ENCODE results near the gene RCOR1. TPM values are rescaled to one million over a fixed set of nuclear protein-coding genes. Genes with fewer than 3 reads are reported as not detected.

RCOR1 gene
- total and polyA plus RNA-seq, 7 experiments from 2014 or later = 0.63 to 34.4 (median 19.6) TPM

GRCh38 chr14:102748806-102749205 is 156.4 kb downstream of the RCOR1 start:
- H3K27ac ChIP-seq (ENCODE audit: low read depth, low read length) = no peak overlapping the region
- H3K4me1 ChIP-seq (ENCODE audit: control insufficient read depth in 2 of 2, insufficient read depth in 2 of 2, low read length in 2 of 2) = no peaks in the 10 kb centered on the region
- Mint-ChIP-seq H3K27me3 (no peaks in the 10 kb centered on the region), H3K27ac (no peak overlapping the region), H3K36me3 (peaks cover 0 to 5% (median 0%) of the 10 kb centered on the region in 5 donors), H3K9me3 (no peaks in the 10 kb centered on the region), H3K4me3 (no peak overlapping the region), H3K4me1 (no peaks in the 10 kb centered on the region)
- no peak overlapping the region for H3K4me3 ChIP-seq (ENCODE audit: low read length)
- POLR2A ChIA-PET = no interaction called here
- H3K27me3 ChIP-seq (ENCODE audit: control insufficient read depth in 2 of 2, insufficient read depth in 2 of 2, low read length in 2 of 2) = no peaks in the 10 kb centered on the region
- no peak for DNase-seq
- CTCF ChIA-PET = no interaction called here
- intact Hi-C loops (cut with micrococcal nuclease) = no loop called here
- no peaks in the 10 kb centered on the region for H3K36me3 ChIP-seq (ENCODE audit: control insufficient read depth in 2 of 3, insufficient read depth in 3 of 3, low read length in 3 of 3)
- no peak for ATAC-seq
- no peaks in the 10 kb centered on the region for H3K9me3 ChIP-seq (ENCODE audit: control insufficient read depth in 2 of 3, low read length in 3 of 3)

DNA sequence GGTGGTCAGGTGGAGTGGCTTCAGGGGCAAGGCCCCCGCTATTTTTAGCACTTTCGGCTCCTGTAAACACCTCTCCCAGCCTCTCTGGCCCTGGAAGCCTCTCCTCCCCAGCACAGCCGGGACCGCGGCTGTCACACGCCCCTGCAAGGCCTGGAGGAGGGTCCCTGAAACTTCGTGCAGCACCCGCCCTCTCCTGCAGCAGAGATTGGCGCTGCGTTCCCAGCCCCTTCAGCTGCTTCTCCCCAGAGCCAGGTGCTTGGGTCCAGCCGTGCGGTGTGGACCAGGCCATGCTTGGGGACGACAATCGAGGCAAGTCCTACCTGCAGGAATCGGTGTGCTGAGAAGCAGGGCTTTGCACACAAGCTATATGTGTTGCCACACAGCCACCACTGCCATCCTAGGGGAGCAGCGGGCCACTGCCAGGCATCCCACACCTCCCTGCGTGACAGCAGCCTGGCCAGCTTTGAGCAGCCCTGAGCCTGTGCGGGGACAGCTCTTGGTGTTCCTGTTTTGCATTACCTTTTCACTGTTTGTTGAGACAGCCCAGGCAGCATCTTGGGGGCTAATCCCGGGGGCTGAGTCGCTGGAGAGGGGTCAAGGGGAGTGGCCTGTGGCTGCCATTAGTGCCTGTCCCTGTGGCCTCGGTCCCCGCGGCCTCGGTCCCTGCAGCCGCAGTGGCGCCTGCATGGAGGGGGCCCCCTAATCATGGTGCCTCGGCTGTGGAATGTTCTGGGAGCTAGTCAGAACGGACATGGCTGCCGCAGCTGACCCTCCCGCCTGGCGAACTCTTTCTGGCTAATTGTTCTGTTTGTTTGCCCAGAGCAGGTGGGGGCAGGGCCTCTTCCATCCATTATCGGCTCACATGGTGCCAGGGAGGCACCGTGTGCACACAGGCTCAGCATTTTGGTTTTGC is 157.2 kb downstream of the RCOR1 start:
- Mint-ChIP-seq H3K4me1 (no peaks in the 10 kb centered on the region), H3K36me3 (peaks cover 0 to 5% (median 0%) of the 10 kb centered on the region in 5 donors), H3K27me3 (no peaks in the 10 kb centered on the region), H3K4me3 (no peak overlapping the region), H3K27ac (no peak overlapping the region), H3K9me3 (no peaks in the 10 kb centered on the region)
- H3K4me1 ChIP-seq (ENCODE audit: control insufficient read depth in 2 of 2, insufficient read depth in 2 of 2, low read length in 2 of 2) = no peaks in the 10 kb centered on the region
- H3K4me3 ChIP-seq (ENCODE audit: low read length) = no peak overlapping the region
- DNase-seq = no peak
- H3K9me3 ChIP-seq (ENCODE audit: control insufficient read depth in 2 of 3, low read length in 3 of 3) = no peaks in the 10 kb centered on the region
- intact Hi-C loops (cut with micrococcal nuclease) = no loop called here
- POLR2A ChIA-PET = no interaction called here
- no peaks in the 10 kb centered on the region for H3K36me3 ChIP-seq (ENCODE audit: control insufficient read depth in 2 of 3, insufficient read depth in 3 of 3, low read length in 3 of 3)
- no peaks in the 10 kb centered on the region for H3K27me3 ChIP-seq (ENCODE audit: control insufficient read depth in 2 of 2, insufficient read depth in 2 of 2, low read length in 2 of 2)
- ATAC-seq = no peak
- CTCF ChIA-PET = no interaction called here
- no peak overlapping the region for H3K27ac ChIP-seq (ENCODE audit: low read depth, low read length)

DNA sequence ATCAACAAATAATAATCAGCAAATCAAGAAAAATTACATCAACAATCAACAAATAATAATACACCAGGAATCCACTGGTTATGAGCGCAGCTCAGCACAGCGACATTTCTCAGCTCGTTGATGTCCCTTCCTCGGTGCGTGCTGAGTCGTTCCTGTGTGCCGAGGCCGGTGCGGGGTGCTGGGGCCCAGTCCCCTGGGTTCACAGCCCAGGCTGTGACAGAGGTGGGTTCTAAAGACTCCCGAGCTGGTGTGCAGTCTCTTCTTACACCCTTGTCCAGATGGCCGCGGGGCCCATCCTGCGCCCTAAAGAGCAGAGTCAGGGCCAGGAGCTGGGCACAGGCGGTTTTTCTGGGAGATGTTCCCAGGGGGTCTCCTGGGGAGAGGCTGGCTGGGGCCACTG is 157.9 kb downstream of the RCOR1 start:
- no peak overlapping the region for H3K4me3 ChIP-seq (ENCODE audit: low read length)
- H3K9me3 ChIP-seq (ENCODE audit: control insufficient read depth in 2 of 3, low read length in 3 of 3) = no peaks in the 10 kb centered on the region
- no peak overlapping the region for H3K4me3 Mint-ChIP-seq
- H3K27ac ChIP-seq (ENCODE audit: low read depth, low read length) = no peak overlapping the region
- no peak overlapping the region for H3K27ac Mint-ChIP-seq
- H3K27me3 ChIP-seq (ENCODE audit: control insufficient read depth in 2 of 2, insufficient read depth in 2 of 2, low read length in 2 of 2) = no peaks in the 10 kb centered on the region
- H3K9me3 Mint-ChIP-seq = no peaks in the 10 kb centered on the region
- CTCF ChIA-PET = no interaction called here
- peaks cover 0 to 5% (median 0%) of the 10 kb centered on the region in 5 donors for H3K36me3 Mint-ChIP-seq
- H3K36me3 ChIP-seq (ENCODE audit: control insufficient read depth in 2 of 3, insufficient read depth in 3 of 3, low read length in 3 of 3) = no peaks in the 10 kb centered on the region
- ATAC-seq (no peak), DNase-seq (no peak)
- no peaks in the 10 kb centered on the region for H3K4me1 ChIP-seq (ENCODE audit: control insufficient read depth in 2 of 2, insufficient read depth in 2 of 2, low read length in 2 of 2)
- H3K27me3 Mint-ChIP-seq = no peaks in the 10 kb centered on the region
- H3K4me1 Mint-ChIP-seq = no peaks in the 10 kb centered on the region
- intact Hi-C loops (cut with micrococcal nuclease) = no loop called here
- POLR2A ChIA-PET = no interaction called here

GRCh38 chr14:102751088-102751487 is 158.6 kb downstream of the RCOR1 start:
- Mint-ChIP-seq H3K4me3 (no peak overlapping the region), H3K36me3 (peaks cover 0 to 2% (median 0%) of the 10 kb centered on the region in 5 donors), H3K27me3 (no peaks in the 10 kb centered on the region), H3K9me3 (no peaks in the 10 kb centered on the region), H3K4me1 (no peaks in the 10 kb centered on the region), H3K27ac (no peak overlapping the region)
- ChIA-PET POLR2A (no interaction called here), CTCF (no interaction called here)
- no peaks in the 10 kb centered on the region for H3K9me3 ChIP-seq (ENCODE audit: control insufficient read depth in 2 of 3, low read length in 3 of 3)
- no peak overlapping the region for H3K27ac ChIP-seq (ENCODE audit: low read depth, low read length)
- intact Hi-C loops (cut with micrococcal nuclease) = no loop called here
- DNase-seq = no peak
- H3K4me1 ChIP-seq (ENCODE audit: control insufficient read depth in 2 of 2, insufficient read depth in 2 of 2, low read length in 2 of 2) = no peaks in the 10 kb centered on the region
- no peak for ATAC-seq
- H3K27me3 ChIP-seq (ENCODE audit: control insufficient read depth in 2 of 2, insufficient read depth in 2 of 2, low read length in 2 of 2) = no peaks in the 10 kb centered on the region
- no peaks in the 10 kb centered on the region for H3K36me3 ChIP-seq (ENCODE audit: control insufficient read depth in 2 of 3, insufficient read depth in 3 of 3, low read length in 3 of 3)
- H3K4me3 ChIP-seq (ENCODE audit: low read length) = no peak overlapping the region

DNA sequence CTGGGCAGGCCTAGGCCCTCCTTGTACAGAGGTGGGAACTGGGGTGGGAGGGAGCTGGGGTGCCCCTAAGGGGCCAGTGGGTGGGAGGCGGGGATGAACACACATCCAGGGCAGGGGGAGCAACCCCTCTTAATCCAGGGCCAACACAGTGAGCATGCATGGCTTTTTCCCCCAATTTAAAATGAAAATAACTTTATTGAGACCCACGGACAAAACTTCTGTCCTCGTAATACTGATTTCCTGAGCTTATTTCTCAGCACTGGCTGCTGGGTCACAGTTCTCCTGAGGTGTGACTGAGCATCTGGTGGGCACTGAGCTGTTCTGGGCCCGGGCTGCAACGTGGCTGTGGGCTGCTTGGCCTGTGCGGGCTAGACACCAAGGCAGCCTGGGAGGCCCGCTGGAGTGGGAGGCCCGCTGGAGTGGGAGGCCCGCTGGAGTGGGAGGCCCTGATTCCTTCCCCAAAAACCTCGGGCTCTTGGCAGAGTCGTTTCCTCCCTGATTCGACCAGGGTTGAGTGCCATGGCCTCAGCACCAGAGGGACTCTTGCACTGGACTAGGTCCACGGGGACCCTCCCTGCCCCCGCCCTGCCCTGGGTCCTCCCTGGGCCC is 159.9 kb downstream of the RCOR1 start:
- intact Hi-C loops (cut with micrococcal nuclease) = no loop called here
- H3K9me3 Mint-ChIP-seq = no peaks in the 10 kb centered on the region
- H3K36me3 ChIP-seq (ENCODE audit: control insufficient read depth in 2 of 3, insufficient read depth in 3 of 3, low read length in 3 of 3) = no peaks in the 10 kb centered on the region
- no peak overlapping the region for H3K4me3 ChIP-seq (ENCODE audit: low read length)
- H3K4me1 ChIP-seq (ENCODE audit: control insufficient read depth in 2 of 2, insufficient read depth in 2 of 2, low read length in 2 of 2) = no peaks in the 10 kb centered on the region
- POLR2A ChIA-PET = interaction anchor here (0.6 kb wide), 1 partner anchor 10 kb away, joined by 3 read pairs; no protein-coding TSS in a partner anchor
- ATAC-seq (no peak), DNase-seq (no peak)
- no peaks in the 10 kb centered on the region for H3K36me3 Mint-ChIP-seq
- CTCF ChIA-PET = no interaction called here
- H3K27ac ChIP-seq (ENCODE audit: low read depth, low read length) = no peak overlapping the region
- no peak overlapping the region for H3K4me3 Mint-ChIP-seq
- no peaks in the 10 kb centered on the region for H3K27me3 Mint-ChIP-seq
- no peaks in the 10 kb centered on the region for H3K27me3 ChIP-seq (ENCODE audit: control insufficient read depth in 2 of 2, insufficient read depth in 2 of 2, low read length in 2 of 2)
- H3K9me3 ChIP-seq (ENCODE audit: control insufficient read depth in 2 of 3, low read length in 3 of 3) = no peaks in the 10 kb centered on the region
- H3K4me1 Mint-ChIP-seq = no peaks in the 10 kb centered on the region
- H3K27ac Mint-ChIP-seq = no peak overlapping the region

DNA sequence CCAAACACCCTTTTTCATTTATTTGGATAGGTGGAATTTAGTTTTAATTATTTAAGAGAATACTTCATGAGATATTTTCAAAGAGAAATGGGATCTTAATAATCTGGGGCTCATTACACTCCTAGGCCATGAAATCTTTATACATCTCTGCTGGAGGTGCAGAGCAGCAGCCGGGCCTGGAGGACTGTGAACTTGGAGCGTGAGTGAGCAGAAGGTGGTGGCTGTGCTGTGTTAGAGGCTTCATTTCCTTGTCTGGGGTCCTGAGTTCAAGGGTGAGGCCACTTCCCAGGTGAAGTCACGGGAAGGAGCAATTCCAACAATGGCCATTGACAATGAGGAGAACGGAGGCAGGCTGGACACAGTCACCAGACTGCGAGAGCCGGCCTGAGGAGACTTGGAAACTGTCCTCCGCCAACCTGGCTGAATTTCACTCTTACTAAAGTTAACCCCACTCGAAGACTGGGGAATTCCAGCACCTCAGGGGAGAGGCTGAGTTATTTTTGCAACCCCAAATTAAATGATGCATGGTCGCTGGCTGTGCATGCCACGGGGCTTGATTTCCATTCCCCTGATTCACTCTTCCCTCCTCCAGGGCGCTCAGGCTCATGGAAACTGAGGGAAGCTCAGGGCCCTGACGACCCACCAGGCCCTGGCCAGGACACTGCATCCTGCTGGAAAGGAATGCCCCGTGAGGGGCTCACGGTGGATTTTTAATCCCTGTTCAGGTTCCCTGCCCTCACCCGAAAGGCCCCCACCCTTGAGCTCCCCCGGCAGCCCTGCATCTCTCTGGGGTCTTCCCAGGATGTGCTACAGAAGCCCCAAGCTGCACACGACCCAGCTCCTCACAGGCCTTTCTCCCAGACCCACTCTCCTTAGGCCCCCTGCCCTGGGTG is 162.2 kb downstream of the RCOR1 start:
- no peak for ATAC-seq
- Mint-ChIP-seq H3K27ac (no peak overlapping the region), H3K9me3 (no peaks in the 10 kb centered on the region), H3K36me3 (no peaks in the 10 kb centered on the region), H3K4me1 (no peaks in the 10 kb centered on the region), H3K4me3 (no peak overlapping the region), H3K27me3 (no peaks in the 10 kb centered on the region)
- no peaks in the 10 kb centered on the region for H3K4me1 ChIP-seq (ENCODE audit: control insufficient read depth in 2 of 2, insufficient read depth in 2 of 2, low read length in 2 of 2)
- DNase-seq = no peak
- no peaks in the 10 kb centered on the region for H3K27me3 ChIP-seq (ENCODE audit: control insufficient read depth in 2 of 2, insufficient read depth in 2 of 2, low read length in 2 of 2)
- ChIA-PET CTCF (interaction anchor here (0.5 kb wide), 1 partner anchor 587 kb away, joined by 4 read pairs; no protein-coding TSS in a partner anchor), POLR2A (no interaction called here)
- intact Hi-C loops (cut with micrococcal nuclease) = no loop called here
- no peak overlapping the region for H3K4me3 ChIP-seq (ENCODE audit: low read length)
- no peaks in the 10 kb centered on the region for H3K9me3 ChIP-seq (ENCODE audit: control insufficient read depth in 2 of 3, low read length in 3 of 3)
- no peak overlapping the region for H3K27ac ChIP-seq (ENCODE audit: low read depth, low read length)
- H3K36me3 ChIP-seq (ENCODE audit: control insufficient read depth in 2 of 3, insufficient read depth in 3 of 3, low read length in 3 of 3) = no peaks in the 10 kb centered on the region

All from naive thymus-derived CD4-positive, alpha-beta T cell (primary cell).